Coronary artery (tissue), 2 donors: ENCODE measurements around the gene KLF15.
A peak's percentile ranks its signal among the peaks of the same experiment; 100 is the strongest.

ENCODE experiments used
- DNase-seq: peaks from one replicate; pipeline ENCODE4 v3.0.0-alpha.2; 2017; ENCODE audit warnings: low spot score
- H3K27ac ChIP-seq, 2 donors: fragments of 200-600 bp; sonication (generic); one replicate each; pipeline ENCODE4 v1.5.1; 2016 to 2019
- H3K4me3 ChIP-seq: fragments of 200-600 bp; sonication (generic); 2 replicates; pipeline ENCODE4 v1.5.1; 2016; ENCODE audit warnings: mild to moderate bottlenecking, moderate library complexity
- CTCF ChIP-seq: fragments of 200-600 bp; sonication (generic); IDR thresholded peaks from one replicate; pipeline ENCODE4 v1.5.1; 2019; ENCODE audit warnings: antibody characterized with exemption

KLF15 gene

GRCh38 chr3:126355251-126355650, 2.0 kb downstream of the KLF15 start:
- DNase-seq = no peak
- no peak for TF ChIP-seq CTCF
- peak overlapping the region; percentile 97 to 100 for H3K27ac ChIP-seq
- peak overlapping the region; percentile 99 for H3K4me3 ChIP-seq

- no peak for TF ChIP-seq CTCF
- Histone ChIP-seq H3K27ac (peak overlapping the region; percentile 97 to 100), H3K4me3 (peak overlapping the region; percentile 99)
- DNase-seq = no peak
Measured at GRCh38 chr3:126354776-126355175, 2.4 kb downstream of the KLF15 start.

GRCh38 chr3:126353694-126354321, 3.4 kb downstream of the KLF15 start:
- no peak for DNase-seq
- TF ChIP-seq CTCF = no peak
- peak overlapping the region; percentile 99 for H3K4me3 ChIP-seq
- H3K27ac ChIP-seq = peak overlapping the region; percentile 97 to 100

GRCh38 chr3:126352476-126353454, 4.4 kb downstream of the KLF15 start:
- TF ChIP-seq CTCF = no peak
- Histone ChIP-seq H3K4me3 (peak overlapping the region; percentile 25), H3K27ac (peak overlapping the region in 1 of 2 donors; percentile 100)
- DNase-seq = no peak

- DNase-seq = no peak
- peak overlapping the region in 1 of 2 donors; percentile 100 for H3K27ac ChIP-seq
- H3K4me3 ChIP-seq = no peak overlapping the region
- TF ChIP-seq CTCF = no peak
Measured at GRCh38 chr3:126351771-126352475, 5.3 kb downstream of the KLF15 start.

GRCh38 chr3:126351086-126351770, 6.0 kb downstream of the KLF15 start:
- H3K27ac ChIP-seq = peak overlapping the region in 1 of 2 donors; percentile 3
- peak overlapping the region; percentile 44 for H3K4me3 ChIP-seq
- no peak for TF ChIP-seq CTCF
- DNase-seq = peak; percentile 64
